Myocyte (in vitro differentiated cells): ENCODE data around the gene PSD4. TPM values are rescaled to one million over a fixed set of nuclear protein-coding genes. Genes with fewer than 3 reads are reported as not detected.

ENCODE experiments used
- DNase-seq: peaks from one replicate; pipeline ENCODE4 v3.0.0-alpha.2; 2012; ENCODE audit warnings: low read depth
- total RNA-seq: library from RNA; depleted of rRNA; stranded (reverse); fragments of >200 nt; gene quantifications from 2 replicates; pipeline ENCODE4 v1.2.3, GENCODE V29; 2014

Gene PSD4
- total RNA-seq, 1 donor from 2014 or later, result 1.2 TPM

GRCh38 chr2:113236367-113237159 is 62.8 kb downstream of the PSD4 start:
- peak; percentile 89 for DNase-seq

- DNase-seq, result no peak
Measured at GRCh38 chr2:113237604-113238160, 63.9 kb downstream of the PSD4 start.

GRCh38 chr2:113238871-113239839 is 65.4 kb downstream of the PSD4 start:
- no peak for DNase-seq

GRCh38 chr2:113240150-113240914 is 66.6 kb downstream of the PSD4 start:
- DNase-seq, result peak; percentile 96

GRCh38 chr2:113240915-113241911 is 67.4 kb downstream of the PSD4 start:
- DNase-seq, result peak; percentile 97

GRCh38 chr2:113242327-113242726 is 68.6 kb downstream of the PSD4 start:
- DNase-seq, result no peak

GRCh38 chr2:113245276-113245711 is 71.5 kb downstream of the PSD4 start:
- no peak for DNase-seq

GRCh38 chr2:113246606-113247005 is 72.8 kb downstream of the PSD4 start:
- no peak for DNase-seq

- peak; percentile 87 for DNase-seq
Measured at GRCh38 chr2:113248997-113249770, 75.4 kb downstream of the PSD4 start.

GRCh38 chr2:113251118-113251517 is 77.3 kb downstream of the PSD4 start:
- DNase-seq, result no peak

- peak; percentile 57 for DNase-seq
Measured at GRCh38 chr2:113252047-113252590, 78.3 kb downstream of the PSD4 start.

- no peak for DNase-seq
Measured at GRCh38 chr2:113253453-113253852, 79.7 kb downstream of the PSD4 start.

GRCh38 chr2:113255140-113256070 is 81.6 kb downstream of the PSD4 start:
- DNase-seq, result no peak

- peak; percentile 68 for DNase-seq
Measured at GRCh38 chr2:113257516-113258264, 83.9 kb downstream of the PSD4 start.

GRCh38 chr2:113258471-113259147 is 84.8 kb downstream of the PSD4 start:
- DNase-seq, result no peak
